ENCODE measurements around the gene SRI. TPM values are rescaled to one million over a fixed set of nuclear protein-coding genes. Genes with fewer than 3 reads are reported as not detected.
A peak's percentile ranks its signal among the peaks of the same experiment; 100 is the strongest.
"Not testable (repeated sequence)": the region's sequence is repeated elsewhere in the genome, so short reads cannot be mapped to it uniquely, and the experiment has no call there.

SRI gene
- 182 TPM for total RNA-seq (ENCODE audit: unreplicated experiment)
- long read RNA-seq, transcript SRI-201 (8 exons, 2,010 nt): major isoform, 145 of 156 reads
- long read RNA-seq, partial matches to known transcripts: 4 of 156 reads
- long read RNA-seq, other reads (novel, unspliced or antisense): 7 of 156 reads

- DNase-seq (ENCODE audit: low spot score): peak; percentile 96
- peak within 1 kb of the TSS; percentile 93 for H3K4me3 Mint-ChIP-seq (ENCODE audit: unreplicated experiment)
- peaks cover 4% of the 10 kb centered on the region for H3K36me3 Mint-ChIP-seq (ENCODE audit: low read depth, unreplicated experiment)
- no peaks in the 10 kb centered on the region for H3K9me3 Mint-ChIP-seq (ENCODE audit: unreplicated experiment)
- H3K27me3 Mint-ChIP-seq (ENCODE audit: unreplicated experiment): peaks cover 2% of the 10 kb centered on the region
- H3K27ac Mint-ChIP-seq (ENCODE audit: unreplicated experiment): peak within 1 kb of the TSS; percentile 97
- TF ChIP-seq CTCF (IDR thresholded peaks at IDR 0.05; ENCODE audit: unreplicated experiment): peak; percentile 98
- peaks cover 17% of the 10 kb centered on the region for H3K4me1 Mint-ChIP-seq (ENCODE audit: unreplicated experiment)
Observed at GRCh38 chr7:88219781-88220747, at the start of gene SRI. Gene SRI (minus strand): TSS chr7:88220038. CDS start chr7:88220026, 12 bp downstream.

- peaks cover 16% of the 10 kb centered on the region for H3K4me1 Mint-ChIP-seq (ENCODE audit: unreplicated experiment)
- H3K27me3 Mint-ChIP-seq (ENCODE audit: unreplicated experiment): peaks cover 4% of the 10 kb centered on the region
- DNase-seq (ENCODE audit: low spot score): no peak
- H3K4me3 Mint-ChIP-seq (ENCODE audit: unreplicated experiment): no peak overlapping the region
- H3K9me3 Mint-ChIP-seq (ENCODE audit: unreplicated experiment): peaks cover 5% of the 10 kb centered on the region
- no peak overlapping the region for H3K27ac Mint-ChIP-seq (ENCODE audit: unreplicated experiment)
- peaks cover 9% of the 10 kb centered on the region for H3K36me3 Mint-ChIP-seq (ENCODE audit: low read depth, unreplicated experiment)
- TF ChIP-seq CTCF (IDR thresholded peaks at IDR 0.05; ENCODE audit: unreplicated experiment): no peak
Observed at GRCh38 chr7:88269586-88269985, 49.7 kb upstream of the SRI start.

- Mint-ChIP-seq H3K4me1 (ENCODE audit: unreplicated experiment) (peaks cover 16% of the 10 kb centered on the region), H3K36me3 (ENCODE audit: low read depth, unreplicated experiment) (peaks cover 9% of the 10 kb centered on the region), H3K27ac (ENCODE audit: unreplicated experiment) (no peak overlapping the region), H3K4me3 (ENCODE audit: unreplicated experiment) (no peak overlapping the region), H3K9me3 (ENCODE audit: unreplicated experiment) (peaks cover 5% of the 10 kb centered on the region), H3K27me3 (ENCODE audit: unreplicated experiment) (peaks cover 4% of the 10 kb centered on the region)
- no peak for DNase-seq (ENCODE audit: low spot score)
- no peak for TF ChIP-seq CTCF (IDR thresholded peaks at IDR 0.05; ENCODE audit: unreplicated experiment)
Observed at GRCh38 chr7:88268858-88269257, 49.0 kb upstream of the SRI start.

GRCh38 chr7:88268051-88268450 is 48.2 kb upstream of the SRI start:
- DNase-seq (ENCODE audit: low spot score): no peak
- Mint-ChIP-seq H3K36me3 (ENCODE audit: low read depth, unreplicated experiment) (peaks cover 9% of the 10 kb centered on the region), H3K9me3 (ENCODE audit: unreplicated experiment) (peaks cover 5% of the 10 kb centered on the region), H3K4me1 (ENCODE audit: unreplicated experiment) (peaks cover 10% of the 10 kb centered on the region), H3K4me3 (ENCODE audit: unreplicated experiment) (no peak overlapping the region), H3K27me3 (ENCODE audit: unreplicated experiment) (peaks cover 4% of the 10 kb centered on the region), H3K27ac (ENCODE audit: unreplicated experiment) (no peak overlapping the region)
- no peak for TF ChIP-seq CTCF (IDR thresholded peaks at IDR 0.05; ENCODE audit: unreplicated experiment)

GRCh38 chr7:88267421-88267820 is 47.6 kb upstream of the SRI start:
- no peak for TF ChIP-seq CTCF (IDR thresholded peaks at IDR 0.05; ENCODE audit: unreplicated experiment)
- Mint-ChIP-seq H3K36me3 (ENCODE audit: low read depth, unreplicated experiment) (peaks cover 9% of the 10 kb centered on the region), H3K4me1 (ENCODE audit: unreplicated experiment) (peaks cover 3% of the 10 kb centered on the region), H3K27ac (ENCODE audit: unreplicated experiment) (peak overlapping the region; percentile 28), H3K27me3 (ENCODE audit: unreplicated experiment) (peaks cover 4% of the 10 kb centered on the region), H3K4me3 (ENCODE audit: unreplicated experiment) (peak overlapping the region; percentile 23), H3K9me3 (ENCODE audit: unreplicated experiment) (peaks cover 5% of the 10 kb centered on the region)
- no peak for DNase-seq (ENCODE audit: low spot score)

GRCh38 chr7:88264987-88265386 is 45.1 kb upstream of the SRI start:
- not testable (repeated sequence) for H3K4me1 Mint-ChIP-seq (ENCODE audit: unreplicated experiment); H3K27me3 Mint-ChIP-seq (ENCODE audit: unreplicated experiment); DNase-seq (ENCODE audit: low spot score)

More at GRCh38 chr7:88264987-88265386, 45.1 kb upstream of the SRI start:
- not testable (repeated sequence) for H3K9me3 Mint-ChIP-seq (ENCODE audit: unreplicated experiment); H3K4me3 Mint-ChIP-seq (ENCODE audit: unreplicated experiment); H3K36me3 Mint-ChIP-seq (ENCODE audit: low read depth, unreplicated experiment); H3K27ac Mint-ChIP-seq (ENCODE audit: unreplicated experiment)

Data from endothelial cell (in vitro differentiated cells).